ENCODE measurements around the gene USP17L20. TPM values are rescaled to one million over a fixed set of nuclear protein-coding genes. Genes with fewer than 3 reads are reported as not detected.
"Not testable (repeated sequence)": the region's sequence is repeated elsewhere in the genome, so short reads cannot be mapped to it uniquely, and the experiment has no call there.

USP17L20 gene
- not detected for polyA plus RNA-seq (2012; ENCODE audit: low read depth, missing spikeins)

- DNase-seq (ENCODE audit: insufficient read length, low spot score); FAIRE-seq: not testable (repeated sequence)
These were observed at the start of gene USP17L20 for GRCh38 chr4:9257824-9258223. Gene USP17L20 (plus strand): TSS chr4:9258124. CDS start chr4:9258124, 0 bp downstream.

- not testable (repeated sequence) for FAIRE-seq; DNase-seq (ENCODE audit: insufficient read length, low spot score)
These were observed 47.6 kb upstream of the USP17L20 start, which contains the start of gene USP17L10 for GRCh38 chr4:9210357-9210756. Gene USP17L10 (plus strand): TSS chr4:9210657. CDS start chr4:9210657, 0 bp downstream.

- not testable (repeated sequence) for FAIRE-seq; DNase-seq (ENCODE audit: insufficient read length, low spot score)
These were observed 43.2 kb upstream of the USP17L20 start for GRCh38 chr4:9214701-9215100.

- not testable (repeated sequence) for FAIRE-seq; DNase-seq (ENCODE audit: insufficient read length, low spot score)
These were observed 42.8 kb upstream of the USP17L20 start, which contains the start of gene USP17L11 for GRCh38 chr4:9215105-9215504. Gene USP17L11 (plus strand): TSS chr4:9215405. CDS start chr4:9215405, 0 bp downstream.

- not testable (repeated sequence) for DNase-seq (ENCODE audit: insufficient read length, low spot score); FAIRE-seq
These were observed 38.1 kb upstream of the USP17L20 start, which contains the start of gene USP17L12 for GRCh38 chr4:9219852-9220251. Gene USP17L12 (plus strand): TSS chr4:9220152. CDS start chr4:9220152, 0 bp downstream.

GRCh38 chr4:9224596-9224995 lies 33.3 kb upstream of the USP17L20 start, which contains the start of gene USP17L13:
Gene USP17L13 (plus strand): TSS chr4:9224896. CDS start chr4:9224896, 0 bp downstream.
- DNase-seq (ENCODE audit: insufficient read length, low spot score); FAIRE-seq: not testable (repeated sequence)

GRCh38 chr4:9230249-9230648 lies 27.7 kb upstream of the USP17L20 start:
- not testable (repeated sequence) for DNase-seq (ENCODE audit: insufficient read length, low spot score); FAIRE-seq

- not testable (repeated sequence) for DNase-seq (ENCODE audit: insufficient read length, low spot score); FAIRE-seq
These were observed 23.8 kb upstream of the USP17L20 start, which contains the start of gene USP17L15 for GRCh38 chr4:9234085-9234484. Gene USP17L15 (plus strand): TSS chr4:9234385. CDS start chr4:9234385, 0 bp downstream.

GRCh38 chr4:9238461-9238860 lies 19.5 kb upstream of the USP17L20 start:
- FAIRE-seq; DNase-seq (ENCODE audit: insufficient read length, low spot score): not testable (repeated sequence)

- not testable (repeated sequence) for DNase-seq (ENCODE audit: insufficient read length, low spot score); FAIRE-seq
These were observed 14.3 kb upstream of the USP17L20 start, which contains the start of gene USP17L17 for GRCh38 chr4:9243579-9243978. Gene USP17L17 (plus strand): TSS chr4:9243879. CDS start chr4:9243879, 0 bp downstream.

GRCh38 chr4:9247953-9248680 lies 9.8 kb upstream of the USP17L20 start, which contains the start of gene USP17L18:
Gene USP17L18 (plus strand): TSS chr4:9248630. CDS start chr4:9248630, 0 bp downstream.
- not testable (repeated sequence) for FAIRE-seq

GRCh38 chr4:9253078-9253477 lies 4.8 kb upstream of the USP17L20 start, which contains the start of gene USP17L19:
Gene USP17L19 (plus strand): TSS chr4:9253378. CDS start chr4:9253378, 0 bp downstream.
- DNase-seq (ENCODE audit: insufficient read length, low spot score); FAIRE-seq: not testable (repeated sequence)

More at GRCh38 chr4:9247953-9248680, 9.8 kb upstream of the USP17L20 start, which contains the start of gene USP17L18:
- DNase-seq (ENCODE audit: insufficient read length, low spot score), result not testable (repeated sequence)

GRCh38 chr4:9262572-9262971 lies 4.6 kb downstream of the USP17L20 start, which contains the start of gene USP17L21:
Gene USP17L21 (plus strand): TSS chr4:9262872. CDS start chr4:9262872, 0 bp downstream.
- not testable (repeated sequence) for FAIRE-seq; DNase-seq (ENCODE audit: insufficient read length, low spot score)

- DNase-seq (ENCODE audit: insufficient read length, low spot score); FAIRE-seq: not testable (repeated sequence)
These were observed 9.4 kb downstream of the USP17L20 start, which contains the start of gene USP17L22 for GRCh38 chr4:9267319-9267718. Gene USP17L22 (plus strand): TSS chr4:9267619. CDS start chr4:9267619, 0 bp downstream.

- not testable (repeated sequence) for FAIRE-seq; DNase-seq (ENCODE audit: insufficient read length, low spot score)
These were observed 13.8 kb downstream of the USP17L20 start for GRCh38 chr4:9271719-9272118.
